Body of pancreas (tissue), 4 donors: ENCODE results near the gene PLEKHG2. TPM values are rescaled to one million over a fixed set of nuclear protein-coding genes. Genes with fewer than 3 reads are reported as not detected.
A peak's percentile ranks its signal among the peaks of the same experiment; 100 is the strongest.

Experiments
- ATAC-seq: fragments of 150-250 bp; one replicate; pipeline ENCODE4 v1.9.1; 2016
- DNase-seq, 4 donors: peaks; one replicate each; pipeline ENCODE4 v3.0.0-alpha.2; 2019
- H3K27ac ChIP-seq, 4 donors: fragments of 200-600 bp; sonication (generic); 1 replicate in 3 of 4; 2 replicates in 1 of 4; pipeline versions ENCODE4 v1.5.1 to v1.6.1; 2016 to 2019; ENCODE audit warnings: mild to moderate bottlenecking in 1 of 4, mixed read lengths in 1 of 4, moderate library complexity in 1 of 4
- H3K27me3 ChIP-seq, 2 donors: fragments of 200-600 bp; sonication (generic); one replicate each; pipeline ENCODE4 v1.6.0; 2016; ENCODE audit warnings: mild to moderate bottlenecking in 1 of 2
- H3K36me3 ChIP-seq, 2 donors: fragments of 200-600 bp; sonication (generic); replicated peaks in 1 of 2; 2 replicates each; pipeline ENCODE4 v1.5.1; 2016; ENCODE audit warnings: low read depth in 2 of 2; ENCODE audit not compliant: insufficient read depth in 1 of 2
- H3K4me1 ChIP-seq: fragments of 200-600 bp; sonication (generic); one replicate; pipeline ENCODE4 v1.6.0; 2016
- H3K4me3 ChIP-seq, 2 donors: fragments of 200-600 bp; sonication (generic); 1 replicate in 1 of 2; 2 replicates in 1 of 2; pipeline ENCODE4 v1.5.1; 2016 to 2019
- H3K9me3 ChIP-seq, 3 donors: fragments of 200-600 bp; sonication (generic); 1 replicate in 2 of 3; 2 replicates in 1 of 3; pipeline ENCODE4 v1.5.1; 2016
- POLR2A ChIP-seq, 3 donors: fragments of 450-650 bp; IDR thresholded peaks; one replicate each; pipeline ENCODE4 v1.6.1; 2016; ENCODE audit warnings: antibody characterized with exemption in 3 of 3, mild to moderate bottlenecking in 2 of 3
- WGBS, 2 donors: methylation state at CpG; one replicate each; pipeline ENCODE4 v1.1.5; 2017; 5-methylcytosine and 5-hydroxymethylcytosine counted together
- intact Hi-C: fragments of 100-400 bp; cut with DNase I; formaldehyde crosslinking; loops from one replicate; pipeline ENCODE4 v1.15.1; 2023
- total RNA-seq, 2 donors: library from RNA; depleted of rRNA; stranded (reverse); fragments of >200 nt; gene quantifications; one replicate each; pipeline ENCODE4 v1.1.0, GENCODE V29; 2016
- TF ChIP-seq, protein P1 (sequence below), 7 experiments: fragments of 450-650 bp in 4 of 7; fragments of 200-600 bp in 3 of 7; sonication (generic) in 3 of 7; IDR thresholded peaks; one replicate each; pipeline ENCODE4 v1.5.1; 2016 to 2019; ENCODE audit warnings: antibody characterized with exemption in 7 of 7

The PLEKHG2 gene
- total RNA-seq, 2 donors from 2014 or later: 6.7 to 13.2 TPM

DNA sequence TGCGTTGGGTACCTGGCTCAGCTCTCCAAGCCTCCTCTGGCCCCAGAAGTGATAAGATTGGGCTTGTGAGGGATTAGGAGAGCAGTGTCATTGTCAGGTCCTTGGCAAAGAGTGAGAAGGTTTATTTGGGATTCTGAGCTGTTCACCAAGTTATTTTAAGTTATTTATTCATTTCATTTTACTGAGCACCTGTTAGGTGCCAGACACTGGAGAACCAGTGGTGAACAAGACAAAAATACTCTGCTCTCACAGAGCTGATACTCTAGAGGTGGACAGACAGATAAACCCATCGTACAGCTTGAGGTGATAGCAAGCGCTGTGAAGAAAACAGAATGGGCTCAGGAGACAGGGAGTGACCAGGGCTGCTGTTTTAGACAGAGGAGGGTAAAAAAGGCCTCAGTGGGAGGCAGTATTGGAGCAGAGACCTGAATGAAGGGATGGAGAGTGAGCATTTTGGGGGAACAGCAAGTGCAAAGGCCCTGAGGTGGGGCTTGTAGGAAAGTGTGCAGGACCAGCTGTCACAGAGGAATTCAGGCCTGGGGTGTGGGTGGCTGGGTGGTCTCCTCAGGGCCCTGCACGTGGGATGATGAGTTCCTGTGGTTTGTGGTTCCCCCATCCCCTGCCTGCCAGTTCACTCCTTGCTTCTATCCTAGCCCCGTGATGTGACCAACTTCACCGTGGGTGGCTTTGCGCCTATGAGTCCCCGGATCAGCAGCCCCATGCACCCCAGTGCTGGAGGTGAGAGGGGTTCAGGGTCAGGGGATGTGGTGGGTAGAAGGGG lies 59.5 kb downstream of the PLEKHG2 start:
- H3K9me3 ChIP-seq: no peaks in the 10 kb centered on the region
- no peaks in the 10 kb centered on the region for H3K27me3 ChIP-seq
- intact Hi-C loops: loop anchor here (10.0 kb wide), 1 partner anchor 63 kb away; the partner anchor contains the start of gene EID2B
- 89 to 97% methylated on average over 3 to 8 of the region's 8 CpGs for WGBS, 2 donors
- TF ChIP-seq POLR2A (IDR thresholded peaks at IDR 0.05): no peak
- TF ChIP-seq, protein P1, sequence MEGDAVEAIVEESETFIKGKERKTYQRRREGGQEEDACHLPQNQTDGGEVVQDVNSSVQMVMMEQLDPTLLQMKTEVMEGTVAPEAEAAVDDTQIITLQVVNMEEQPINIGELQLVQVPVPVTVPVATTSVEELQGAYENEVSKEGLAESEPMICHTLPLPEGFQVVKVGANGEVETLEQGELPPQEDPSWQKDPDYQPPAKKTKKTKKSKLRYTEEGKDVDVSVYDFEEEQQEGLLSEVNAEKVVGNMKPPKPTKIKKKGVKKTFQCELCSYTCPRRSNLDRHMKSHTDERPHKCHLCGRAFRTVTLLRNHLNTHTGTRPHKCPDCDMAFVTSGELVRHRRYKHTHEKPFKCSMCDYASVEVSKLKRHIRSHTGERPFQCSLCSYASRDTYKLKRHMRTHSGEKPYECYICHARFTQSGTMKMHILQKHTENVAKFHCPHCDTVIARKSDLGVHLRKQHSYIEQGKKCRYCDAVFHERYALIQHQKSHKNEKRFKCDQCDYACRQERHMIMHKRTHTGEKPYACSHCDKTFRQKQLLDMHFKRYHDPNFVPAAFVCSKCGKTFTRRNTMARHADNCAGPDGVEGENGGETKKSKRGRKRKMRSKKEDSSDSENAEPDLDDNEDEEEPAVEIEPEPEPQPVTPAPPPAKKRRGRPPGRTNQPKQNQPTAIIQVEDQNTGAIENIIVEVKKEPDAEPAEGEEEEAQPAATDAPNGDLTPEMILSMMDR (IDR thresholded peaks at IDR 0.05): no peak
- DNase-seq (no peak), ATAC-seq (no peak)
- H3K27ac ChIP-seq: no peak overlapping the region
- no peak overlapping the region for H3K4me3 ChIP-seq
- H3K4me1 ChIP-seq: no peaks in the 10 kb centered on the region
- H3K36me3 ChIP-seq: peaks cover 27 to 70% of the 10 kb centered on the region in 2 donors

DNA sequence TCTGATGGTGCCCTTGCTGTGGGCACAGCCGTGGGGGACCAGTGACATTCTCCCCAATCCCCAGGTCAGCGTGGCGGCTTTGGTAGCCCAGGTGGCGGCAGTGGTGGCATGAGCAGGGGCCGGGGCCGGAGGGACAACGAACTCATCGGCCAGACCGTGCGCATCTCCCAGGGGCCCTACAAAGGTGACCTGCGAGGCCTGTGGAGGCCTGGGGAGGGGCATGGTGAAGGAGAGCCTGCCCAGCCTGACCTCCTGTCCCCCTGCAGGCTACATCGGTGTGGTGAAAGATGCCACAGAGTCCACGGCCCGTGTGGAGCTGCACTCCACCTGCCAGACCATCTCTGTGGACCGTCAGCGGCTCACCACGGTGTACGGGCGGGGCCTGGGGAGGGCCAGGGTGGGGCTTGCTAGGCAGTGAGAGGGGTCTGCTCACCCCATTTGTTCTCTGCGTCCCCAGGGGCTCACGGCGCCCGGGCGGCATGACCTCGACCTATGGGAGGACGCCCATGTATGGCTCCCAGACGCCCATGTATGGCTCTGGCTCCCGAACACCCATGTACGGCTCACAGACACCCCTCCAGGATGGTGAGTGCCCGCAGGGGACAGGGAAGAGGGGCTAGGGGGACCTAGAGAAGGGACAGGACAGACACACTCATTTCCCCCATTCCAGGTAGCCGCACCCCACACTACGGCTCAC lies 60.4 kb downstream of the PLEKHG2 start:
- Histone ChIP-seq H3K4me3 (no peak overlapping the region), H3K9me3 (no peaks in the 10 kb centered on the region), H3K27me3 (no peaks in the 10 kb centered on the region), H3K4me1 (no peaks in the 10 kb centered on the region), H3K27ac (no peak overlapping the region), H3K36me3 (peaks cover 26 to 66% of the 10 kb centered on the region in 2 donors)
- no peak for ATAC-seq
- intact Hi-C loops: loop anchor here (10.0 kb wide), 1 partner anchor 62 kb away; the partner anchor contains the start of gene EID2B
- no peak for DNase-seq
- no peak for TF ChIP-seq POLR2A (IDR thresholded peaks at IDR 0.05)
- TF ChIP-seq, protein P1 (IDR thresholded peaks at IDR 0.05): no peak
- WGBS, 2 donors: 88 to 97% methylated on average over 10 to 25 of the region's 32 CpGs

DNA sequence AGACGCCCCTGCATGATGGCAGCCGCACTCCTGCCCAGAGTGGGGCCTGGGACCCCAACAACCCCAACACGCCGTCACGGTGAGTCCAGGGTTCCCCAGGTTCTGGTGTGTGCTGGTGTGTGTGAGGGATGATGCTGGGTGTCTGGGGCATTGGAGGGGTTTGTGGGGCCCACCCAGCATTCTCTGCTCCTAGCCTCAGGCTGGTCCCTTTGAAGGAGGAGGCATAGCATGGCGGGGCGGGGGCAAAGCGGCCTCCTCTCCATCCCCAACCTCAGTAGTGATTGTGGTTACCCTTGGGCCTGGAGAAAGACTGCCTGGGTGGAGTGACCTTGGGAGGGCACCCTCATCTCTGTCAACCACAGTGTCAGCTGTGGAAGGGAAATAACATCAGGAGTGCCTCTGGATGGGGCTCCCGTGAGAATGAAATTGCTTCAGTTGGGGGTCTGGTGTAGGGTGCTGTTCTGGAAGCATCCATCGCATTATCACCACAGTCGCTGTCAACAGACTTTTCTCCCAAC lies 61.0 kb downstream of the PLEKHG2 start:
- intact Hi-C loops: loop anchor here (10.0 kb wide), 1 partner anchor 61 kb away; the partner anchor contains the start of gene EID2B
- DNase-seq (no peak), ATAC-seq (no peak)
- Histone ChIP-seq H3K27ac (no peak overlapping the region), H3K36me3 (peaks cover 20 to 61% of the 10 kb centered on the region in 2 donors), H3K4me1 (no peaks in the 10 kb centered on the region), H3K4me3 (no peak overlapping the region), H3K27me3 (no peaks in the 10 kb centered on the region), H3K9me3 (no peaks in the 10 kb centered on the region)
- 83 to 93% methylated on average over 5 to 8 of the region's 11 CpGs for WGBS, 2 donors
- TF ChIP-seq POLR2A (IDR thresholded peaks at IDR 0.05): no peak
- TF ChIP-seq, protein P1 (IDR thresholded peaks at IDR 0.05): no peak

DNA sequence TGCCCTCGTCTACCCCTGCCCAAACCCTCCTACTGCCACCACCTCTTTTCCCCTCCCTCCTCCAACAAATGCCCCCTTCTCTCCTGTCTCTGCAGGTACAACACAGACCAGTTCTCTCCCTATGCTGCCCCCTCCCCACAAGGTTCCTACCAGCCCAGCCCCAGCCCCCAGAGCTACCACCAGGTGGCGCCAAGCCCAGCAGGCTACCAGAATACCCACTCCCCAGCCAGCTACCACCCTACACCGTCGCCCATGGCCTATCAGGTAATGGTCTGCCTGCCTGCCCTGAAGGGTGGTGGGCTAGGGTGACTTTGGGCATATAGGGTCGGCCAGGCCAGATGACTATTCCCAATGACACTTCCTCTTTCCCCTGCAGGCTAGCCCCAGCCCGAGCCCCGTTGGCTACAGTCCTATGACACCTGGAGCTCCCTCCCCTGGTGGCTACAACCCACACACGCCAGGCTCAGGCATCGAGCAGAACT lies 61.7 kb downstream of the PLEKHG2 start:
- Histone ChIP-seq H3K4me1 (no peaks in the 10 kb centered on the region), H3K9me3 (no peaks in the 10 kb centered on the region), H3K4me3 (no peak overlapping the region), H3K27ac (no peak overlapping the region), H3K36me3 (peaks cover 16 to 55% of the 10 kb centered on the region in 2 donors), H3K27me3 (no peaks in the 10 kb centered on the region)
- WGBS, 2 donors: 60 to 61% methylated on average over 7 to 8 of the region's 9 CpGs
- DNase-seq (peak; percentile 45 to 67 (median 53)), ATAC-seq (peak; percentile 55)
- intact Hi-C loops: loop anchor here (10.0 kb wide), 1 partner anchor 61 kb away; the partner anchor contains the start of gene EID2B
- TF ChIP-seq POLR2A (IDR thresholded peaks at IDR 0.05): no peak
- TF ChIP-seq, protein P1 (IDR thresholded peaks at IDR 0.05): peak; percentile 48 to 76 (median 70)
